DMS53 treated with DMSO at 0.1 percent for 48 hours (cell line): ENCODE measurements around the gene EVX2.
A peak's percentile ranks its signal among the peaks of the same experiment; 100 is the strongest.

Experiments used
- DNase-seq: peaks from one replicate; lab custom pipeline; 2025; ENCODE audit not compliant: unreplicated experiment; lab: John Stamatoyannopoulos, UW

Gene EVX2

DNA sequence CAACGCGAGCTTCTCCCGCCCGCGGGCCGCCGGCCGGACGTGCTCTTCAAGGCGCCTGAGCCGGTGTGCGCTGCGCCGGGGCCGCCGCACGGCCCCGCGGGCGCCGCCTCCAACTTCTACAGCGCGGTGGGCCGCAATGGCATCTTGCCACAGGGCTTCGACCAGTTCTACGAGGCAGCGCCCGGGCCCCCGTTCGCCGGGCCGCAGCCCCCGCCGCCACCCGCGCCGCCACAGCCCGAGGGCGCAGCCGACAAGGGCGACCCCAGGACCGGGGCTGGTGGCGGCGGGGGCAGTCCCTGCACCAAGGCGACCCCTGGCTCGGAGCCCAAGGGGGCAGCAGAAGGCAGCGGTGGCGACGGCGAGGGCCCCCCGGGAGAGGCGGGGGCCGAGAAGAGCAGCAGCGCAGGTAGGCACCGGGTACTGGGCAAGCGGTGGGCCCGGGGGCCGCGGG is 24.0 kb upstream of the EVX2 start:
- no peak for DNase-seq

DNA sequence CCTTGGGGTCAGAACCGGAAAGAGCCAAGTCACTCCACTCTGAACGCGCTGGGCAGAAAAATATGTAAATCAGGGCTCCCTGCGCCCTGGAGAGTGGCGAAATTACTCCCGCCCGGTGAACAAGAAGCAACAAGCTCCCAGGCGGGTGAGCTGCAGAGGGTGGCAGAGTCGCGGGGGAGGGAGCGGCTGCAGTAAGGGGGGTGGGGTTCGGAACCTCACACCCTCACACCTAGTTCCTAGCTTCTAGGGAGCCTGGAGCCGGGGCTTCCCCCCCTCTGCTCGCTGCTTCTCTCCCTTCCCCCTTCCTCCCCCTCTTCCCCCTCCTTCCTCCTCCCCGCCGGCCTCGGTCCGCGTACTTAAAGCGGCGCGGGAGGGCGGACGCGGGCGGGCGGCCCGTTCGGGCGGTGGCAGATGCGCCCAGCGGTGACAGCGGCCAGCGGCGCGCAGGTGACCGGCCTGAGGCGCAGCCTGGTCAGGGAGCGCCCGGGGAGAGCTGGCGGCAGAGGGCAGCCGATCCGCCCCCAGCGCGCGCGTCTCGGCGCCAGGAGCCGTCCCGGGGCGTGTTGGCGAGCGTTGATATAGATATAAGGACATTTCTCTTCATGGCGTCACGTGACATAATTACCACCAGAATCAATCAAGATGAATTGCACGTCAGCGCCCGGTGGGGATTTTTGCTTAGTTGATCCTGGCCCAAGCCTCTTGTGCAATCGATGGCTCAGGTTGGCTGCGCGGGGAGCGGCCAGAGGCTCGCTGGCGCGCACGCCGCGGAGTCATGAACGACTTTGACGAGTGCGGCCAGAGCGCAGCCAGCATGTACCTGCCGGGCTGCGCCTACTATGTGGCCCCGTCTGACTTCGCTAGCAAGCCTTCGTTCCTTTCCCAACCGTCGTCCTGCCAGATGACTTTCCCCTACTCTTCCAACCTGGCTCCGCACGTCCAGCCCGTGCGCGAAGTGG is 23.1 kb upstream of the EVX2 start, which contains the start of gene HOXD11:
HOXD11 (plus strand) TSS at position 700 of the 959 bp plus-strand sequence; CDS start at position 776, 76 bp downstream.
- DNase-seq: peak; percentile 65

DNA sequence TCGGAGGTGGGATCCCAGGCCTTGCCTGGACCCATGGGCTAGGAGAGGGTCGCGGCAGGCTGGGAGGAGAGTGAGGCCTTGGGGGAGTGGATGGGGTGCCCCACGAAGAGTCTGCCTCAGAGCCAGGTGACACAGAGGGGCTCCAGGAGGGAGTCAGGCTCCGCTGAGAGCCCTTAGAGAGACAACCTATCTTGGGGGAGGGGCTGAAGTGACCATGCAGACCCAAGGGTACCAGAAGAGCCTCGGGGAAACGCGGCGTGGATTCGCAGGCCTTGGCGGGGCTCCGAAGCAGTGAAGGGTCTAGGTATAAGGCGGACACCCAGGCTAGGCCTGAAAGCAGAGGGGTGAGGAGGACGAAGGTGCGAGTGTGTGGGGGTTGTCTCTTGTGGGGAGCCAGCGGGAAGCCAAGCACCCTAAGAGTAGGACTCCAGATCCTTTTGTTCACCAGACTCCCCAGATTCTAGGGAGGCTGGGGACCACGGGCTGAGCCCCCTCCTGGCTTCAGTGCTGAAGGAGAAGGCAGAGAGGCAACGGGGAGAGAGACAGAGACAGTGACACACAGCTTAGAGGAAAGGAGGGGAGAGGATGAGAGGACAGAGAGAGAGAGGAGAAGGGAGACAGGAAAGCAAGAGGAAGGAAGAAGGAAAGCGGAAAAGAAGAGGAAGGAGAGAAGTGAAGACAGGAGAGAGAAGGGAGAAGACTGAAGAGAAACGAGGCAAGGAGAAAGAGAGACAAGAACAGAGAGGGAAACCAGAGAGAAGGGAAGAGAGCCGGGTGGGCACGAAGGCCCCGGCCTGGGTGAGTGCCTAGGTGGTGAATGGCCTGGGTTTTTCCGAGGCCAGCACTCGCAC is 22.2 kb upstream of the EVX2 start:
- DNase-seq: no peak

DNA sequence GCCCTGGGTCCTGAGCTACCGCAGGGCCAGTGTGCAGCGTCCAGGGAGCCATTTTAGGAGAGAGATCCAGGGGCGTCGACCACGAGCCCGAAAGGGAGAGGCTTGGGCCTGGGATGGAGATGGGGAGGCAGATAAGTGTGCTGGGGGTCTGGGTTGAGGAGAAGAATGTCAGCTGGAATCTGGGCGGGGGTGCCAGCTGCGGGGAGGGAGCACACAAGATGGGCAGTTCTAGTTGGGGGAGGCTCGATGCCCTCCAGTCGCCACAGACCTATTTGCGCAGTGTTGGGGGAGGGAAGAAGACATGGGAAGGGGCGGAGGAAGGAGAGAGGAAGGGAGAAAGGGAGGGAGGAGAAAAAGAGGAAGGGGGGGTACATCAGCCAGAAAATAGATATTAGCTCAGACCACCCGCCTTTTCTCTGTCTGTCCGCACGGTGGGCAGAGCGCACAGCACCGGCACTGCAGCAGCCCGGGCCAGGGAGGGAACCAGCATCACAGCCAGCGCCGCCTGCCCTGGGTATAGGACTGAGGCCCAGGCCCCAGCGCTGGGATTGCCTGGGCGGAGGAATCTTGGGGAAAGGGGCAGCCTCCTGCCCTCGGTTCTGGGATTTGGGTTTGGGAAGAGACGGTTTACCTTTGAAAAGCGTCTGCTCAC is 21.4 kb upstream of the EVX2 start:
- DNase-seq: no peak

DNA sequence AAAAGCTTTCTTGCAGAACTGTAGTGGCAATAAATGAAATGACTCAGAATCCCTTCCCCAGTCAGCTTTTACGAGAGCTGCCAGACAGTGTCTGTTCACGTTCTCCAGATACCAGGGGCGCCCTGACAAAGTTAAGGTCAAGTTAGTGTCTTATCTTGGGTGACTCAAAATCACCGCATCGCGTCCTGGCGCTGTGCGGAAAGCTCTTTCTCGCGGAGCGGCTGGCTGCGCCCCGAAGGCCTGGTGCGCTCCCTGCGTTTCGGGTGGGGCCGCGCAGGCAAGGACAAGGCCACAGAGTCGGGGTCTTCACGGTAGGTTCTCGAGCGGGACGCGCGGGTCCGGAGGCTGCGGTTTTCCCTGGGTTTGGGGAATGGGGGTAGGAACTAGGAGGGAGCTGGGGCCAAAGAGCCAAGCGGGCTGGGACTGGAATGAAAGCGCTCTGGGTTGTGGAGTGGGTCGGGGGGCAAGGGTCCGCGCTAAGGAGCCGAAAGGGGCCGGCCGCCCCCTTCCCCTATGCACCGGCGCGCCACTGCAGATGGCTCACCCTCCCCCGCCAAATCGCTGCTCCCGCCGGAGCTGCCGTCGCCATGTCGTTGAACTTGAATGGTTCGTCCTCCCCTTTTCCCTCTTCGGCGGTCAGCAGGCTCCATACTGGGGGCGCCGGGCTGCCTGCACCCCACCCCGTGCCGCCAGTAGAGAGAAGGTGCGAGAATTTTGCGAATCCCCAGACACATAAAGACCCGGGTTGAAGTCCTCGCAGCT is 20.7 kb upstream of the EVX2 start:
- no peak for DNase-seq

DNA sequence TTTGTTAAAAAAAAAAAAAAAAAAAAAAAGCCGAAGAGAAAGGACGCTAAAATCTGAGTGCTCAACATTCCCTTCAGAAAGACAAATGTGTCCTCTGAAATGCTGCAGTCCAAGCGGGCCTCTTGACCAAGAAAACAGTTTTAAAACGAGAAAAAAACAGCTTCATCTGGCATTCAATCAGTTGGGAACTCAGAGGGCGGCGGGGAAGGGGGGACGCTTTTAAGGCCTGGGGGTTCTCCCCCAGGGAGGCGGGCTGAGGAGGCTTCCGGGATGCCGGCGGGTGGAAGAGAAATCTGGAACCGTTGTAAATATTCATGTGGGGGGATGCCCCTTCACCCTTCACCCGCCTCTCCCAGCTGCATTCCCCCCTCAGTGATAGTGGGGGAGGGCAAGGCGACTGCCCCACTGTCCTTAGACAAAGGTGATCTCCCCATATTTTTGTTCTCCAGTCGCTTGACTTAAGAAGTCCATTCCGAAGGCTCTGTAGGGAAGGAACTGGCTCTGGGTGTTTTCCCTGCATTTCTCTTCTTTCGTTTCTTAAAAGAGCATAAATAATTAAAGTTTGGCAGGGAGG is 20.1 kb upstream of the EVX2 start:
- DNase-seq: no peak

DNA sequence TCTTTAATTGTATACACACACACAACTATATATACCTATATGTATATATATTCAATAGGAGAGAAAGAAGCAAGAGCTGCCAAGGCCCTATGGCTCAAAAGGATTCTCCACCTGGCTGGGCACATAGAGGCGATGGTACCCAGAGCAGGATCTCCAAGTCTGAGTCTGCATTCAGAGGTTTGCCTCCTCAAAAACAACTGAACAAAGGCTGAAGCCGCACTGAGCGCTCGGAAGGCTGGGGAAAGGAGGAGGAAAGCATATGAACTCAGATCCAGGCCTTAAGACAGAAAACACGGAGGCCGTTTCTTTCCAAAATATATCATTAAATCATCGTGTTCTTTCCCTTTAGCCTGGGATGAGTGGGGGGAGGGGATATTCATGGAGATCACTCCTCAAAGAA is 19.4 kb upstream of the EVX2 start:
- DNase-seq: no peak

DNA sequence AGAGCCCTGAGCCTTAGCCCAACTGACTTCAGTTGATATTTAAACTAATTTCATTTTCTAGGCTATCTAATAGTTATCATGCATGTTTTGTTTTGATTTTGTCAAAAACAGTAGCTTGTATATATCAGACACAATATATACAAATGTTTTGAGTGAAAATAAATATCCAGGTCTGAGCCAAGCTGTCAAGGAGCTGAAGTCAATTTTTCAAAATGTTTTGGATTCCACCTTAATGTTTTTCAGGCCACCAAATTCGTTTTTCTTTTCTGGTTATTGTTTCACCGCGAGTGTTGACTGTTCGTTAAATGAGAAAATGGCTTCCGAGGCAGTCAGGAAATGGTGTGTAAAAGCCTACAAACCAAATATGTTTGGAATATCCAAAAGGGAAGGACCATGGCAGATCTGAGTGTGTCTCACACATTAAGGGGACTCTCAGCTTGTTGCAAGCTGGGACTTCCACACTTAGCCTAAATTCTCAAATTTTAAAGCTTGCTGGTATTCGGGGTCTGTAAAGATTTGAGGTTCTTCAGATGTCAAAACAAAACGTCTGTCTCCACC is 18.6 kb upstream of the EVX2 start:
- DNase-seq: no peak

DNA sequence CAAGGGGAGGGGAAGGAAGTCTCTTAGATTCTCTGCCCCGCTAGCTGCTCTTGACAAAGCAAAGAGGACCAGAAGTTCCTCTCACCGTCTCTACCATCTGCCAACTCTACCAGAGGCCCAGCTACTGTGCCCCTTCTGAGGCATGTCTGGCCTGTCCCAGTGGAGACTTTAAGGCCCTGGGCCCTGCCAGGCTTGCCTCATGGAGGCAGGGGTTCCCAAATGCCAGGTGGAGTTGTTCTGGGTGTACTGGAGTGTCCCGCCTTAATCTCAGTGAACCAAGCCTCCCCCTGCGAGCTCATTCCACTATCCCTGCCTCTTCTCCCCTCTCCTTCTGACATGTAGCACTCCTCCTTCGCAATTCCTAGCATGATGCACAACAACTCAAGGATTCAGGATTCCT is 18.1 kb upstream of the EVX2 start:
- no peak for DNase-seq

DNA sequence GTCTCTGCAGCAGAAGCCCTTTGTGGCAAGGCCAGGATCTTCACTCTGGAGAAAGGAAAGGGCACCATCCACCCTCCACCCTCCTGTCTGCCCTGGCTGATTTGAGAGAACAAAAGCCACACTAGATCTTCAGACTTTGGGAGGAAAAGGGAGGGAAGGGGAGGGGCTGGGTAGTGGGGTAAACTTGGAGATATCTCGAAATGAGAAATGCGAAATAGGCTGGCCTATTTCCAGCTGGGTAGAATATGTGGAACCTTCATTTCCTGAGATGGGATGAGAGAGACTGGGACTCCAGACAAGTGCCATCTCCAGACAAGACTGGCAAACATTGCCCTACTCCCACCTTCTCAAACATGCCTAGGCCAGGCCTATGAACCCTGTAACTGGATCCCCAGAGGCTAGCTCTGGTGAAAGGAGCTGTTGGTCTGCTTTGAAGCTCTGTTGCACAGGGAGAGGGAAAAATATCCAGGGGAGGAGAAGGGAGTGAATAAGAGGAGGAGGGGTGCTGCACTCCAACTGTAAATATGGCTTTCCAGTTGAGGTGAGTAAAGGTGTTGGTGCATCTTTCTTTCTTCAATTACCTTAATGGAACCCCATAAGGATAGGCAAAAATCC is 17.6 kb upstream of the EVX2 start:
- no peak for DNase-seq

DNA sequence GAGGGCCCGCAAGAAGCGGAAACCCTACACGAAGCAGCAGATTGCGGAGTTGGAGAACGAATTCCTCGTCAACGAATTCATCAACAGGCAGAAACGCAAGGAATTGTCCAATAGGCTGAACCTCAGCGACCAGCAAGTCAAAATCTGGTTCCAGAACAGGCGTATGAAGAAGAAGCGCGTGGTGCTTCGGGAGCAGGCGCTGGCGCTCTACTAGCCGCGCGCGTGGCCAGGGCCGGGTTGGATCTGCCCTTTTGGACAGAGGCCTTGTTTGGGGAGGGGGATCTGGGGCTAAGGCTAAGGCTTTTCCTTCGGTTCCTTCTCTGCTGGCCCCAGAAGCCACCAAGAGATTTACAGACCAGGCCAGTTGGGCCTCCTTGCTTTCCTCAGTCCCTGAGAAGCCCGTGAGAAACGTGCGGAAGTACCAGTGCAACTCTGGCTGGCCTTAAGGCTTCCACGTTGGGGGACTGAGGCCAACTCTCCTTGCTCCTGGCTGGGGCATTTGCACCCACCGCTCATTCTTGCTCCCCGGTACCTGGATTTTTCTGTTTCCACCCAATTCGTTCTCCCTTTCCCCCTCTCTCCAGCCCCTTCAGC is 16.9 kb upstream of the EVX2 start:
- DNase-seq: no peak

DNA sequence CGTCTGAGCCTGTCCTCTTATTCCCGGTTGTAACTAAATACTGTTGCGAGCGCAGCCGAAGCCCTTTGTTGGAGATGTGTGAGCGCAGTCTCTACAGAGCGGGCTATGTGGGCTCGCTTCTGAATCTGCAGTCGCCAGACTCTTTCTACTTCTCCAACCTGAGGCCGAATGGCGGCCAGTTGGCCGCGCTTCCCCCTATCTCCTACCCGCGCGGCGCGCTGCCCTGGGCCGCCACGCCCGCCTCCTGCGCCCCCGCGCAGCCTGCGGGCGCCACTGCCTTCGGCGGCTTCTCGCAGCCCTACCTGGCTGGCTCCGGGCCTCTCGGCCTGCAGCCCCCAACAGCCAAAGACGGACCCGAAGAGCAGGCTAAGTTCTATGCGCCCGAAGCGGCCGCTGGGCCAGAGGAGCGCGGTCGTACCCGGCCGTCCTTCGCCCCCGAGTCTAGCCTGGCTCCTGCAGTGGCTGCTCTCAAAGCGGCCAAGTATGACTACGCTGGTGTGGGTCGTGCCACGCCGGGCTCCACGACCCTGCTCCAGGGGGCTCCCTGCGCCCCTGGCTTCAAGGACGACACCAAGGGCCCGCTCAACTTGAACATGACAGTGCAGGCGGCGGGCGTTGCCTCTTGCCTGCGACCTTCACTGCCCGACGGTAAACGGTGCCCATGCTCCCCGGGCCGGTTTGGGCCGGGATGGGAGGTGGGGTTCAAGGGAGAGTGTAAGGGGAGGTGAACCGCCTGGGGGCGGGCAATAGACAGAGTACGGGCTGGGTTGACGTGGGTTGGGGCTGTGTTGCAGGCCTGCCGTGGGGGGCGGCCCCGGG is 16.2 kb upstream of the EVX2 start, which contains the start of gene HOXD12:
HOXD12 (plus strand) TSS at position 68 of the 819 bp plus-strand sequence; CDS start at position 75, 7 bp downstream.
- no peak for DNase-seq

DNA sequence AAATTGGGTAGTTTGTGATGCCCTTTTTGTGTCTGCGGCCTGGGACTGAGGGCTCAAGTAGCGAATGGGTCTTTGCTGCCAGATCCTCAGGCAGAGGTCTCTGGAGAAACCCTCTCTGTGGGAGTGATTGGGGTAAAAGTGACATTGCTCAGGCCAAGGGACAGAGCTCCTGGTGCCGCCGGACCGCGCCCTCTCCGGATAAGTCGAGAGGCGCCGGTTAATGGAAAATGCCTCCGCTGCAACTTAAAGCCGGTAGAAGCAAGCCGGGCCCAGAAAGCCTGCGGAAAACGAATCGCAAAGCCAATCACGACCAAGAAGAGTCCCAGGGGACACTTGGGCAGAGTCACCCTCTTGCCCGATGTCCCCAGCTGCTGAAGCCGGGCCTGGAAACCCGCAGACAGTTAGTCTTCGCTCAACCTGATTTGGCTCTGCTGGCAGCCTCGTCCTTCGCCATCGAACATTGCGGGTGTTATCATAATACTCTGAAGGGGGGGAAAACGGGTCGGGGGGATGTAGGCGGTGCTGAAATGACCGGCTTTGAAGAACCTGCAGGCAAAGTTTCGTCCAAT is 15.5 kb upstream of the EVX2 start:
- DNase-seq: no peak

DNA sequence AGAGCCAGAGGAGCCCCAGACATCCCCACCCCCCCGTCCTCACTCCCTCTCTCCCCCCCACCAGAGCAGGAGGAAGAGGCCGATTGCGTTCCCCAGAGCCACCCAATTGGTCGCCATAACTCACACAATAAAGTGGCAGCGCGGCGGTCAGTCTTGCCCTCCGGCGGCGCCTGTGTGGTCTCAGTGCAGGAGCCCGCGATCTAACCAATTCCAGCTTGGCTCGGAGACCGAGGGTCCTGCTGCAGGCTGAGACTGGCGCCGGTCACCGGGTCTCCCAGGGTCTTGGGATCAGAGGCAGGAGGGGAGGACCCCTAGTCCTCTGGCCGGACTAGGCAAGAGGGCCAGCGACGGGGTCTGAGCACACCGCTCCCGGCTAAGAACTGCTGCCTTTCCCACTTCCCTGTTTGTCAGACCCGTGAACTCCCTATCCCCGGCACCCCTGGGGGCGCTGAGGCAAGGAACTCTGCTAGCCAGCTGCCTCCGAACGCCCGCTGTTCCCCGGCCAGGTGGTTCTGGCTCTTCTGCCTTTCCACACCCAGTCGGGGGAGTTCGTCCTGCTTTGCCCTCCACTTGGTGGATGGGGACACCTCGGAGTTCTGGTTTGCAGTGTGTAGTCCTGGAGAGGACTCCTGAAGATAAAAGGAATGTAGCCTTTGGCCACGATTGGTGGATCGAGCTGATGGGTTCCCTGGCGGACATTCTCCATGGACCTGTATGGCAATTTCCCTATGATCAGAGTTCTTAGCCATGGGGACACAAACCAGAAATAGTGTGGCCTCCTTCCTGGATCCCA is 14.8 kb upstream of the EVX2 start:
- DNase-seq: no peak

DNA sequence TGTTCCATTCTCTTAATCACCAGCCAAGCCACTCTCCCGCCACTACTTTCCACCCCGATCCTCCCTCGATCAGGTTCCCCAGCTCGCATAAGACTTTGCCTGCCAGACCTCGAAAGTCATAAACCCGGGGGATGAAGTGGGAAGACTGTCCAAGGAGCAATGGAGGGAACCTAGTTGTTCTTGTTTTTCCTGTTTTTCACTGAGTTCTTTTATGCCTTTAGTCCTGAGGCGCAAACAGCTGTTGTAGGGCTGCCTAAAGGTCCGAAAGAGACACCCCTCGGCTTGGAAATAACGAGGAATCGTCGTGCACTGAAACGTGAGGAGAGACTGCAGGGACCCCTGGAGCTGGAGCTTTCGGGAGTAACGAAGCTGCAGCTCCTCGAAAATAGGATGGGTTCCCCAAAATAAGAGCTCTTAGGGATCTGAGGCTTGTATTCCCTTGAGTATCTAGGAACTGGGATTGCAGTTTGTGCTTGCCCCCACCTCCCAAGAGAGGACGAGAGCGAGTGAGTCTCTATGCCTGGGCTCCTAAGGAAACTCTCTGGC is 14.1 kb upstream of the EVX2 start:
- DNase-seq: peak; percentile 80

DNA sequence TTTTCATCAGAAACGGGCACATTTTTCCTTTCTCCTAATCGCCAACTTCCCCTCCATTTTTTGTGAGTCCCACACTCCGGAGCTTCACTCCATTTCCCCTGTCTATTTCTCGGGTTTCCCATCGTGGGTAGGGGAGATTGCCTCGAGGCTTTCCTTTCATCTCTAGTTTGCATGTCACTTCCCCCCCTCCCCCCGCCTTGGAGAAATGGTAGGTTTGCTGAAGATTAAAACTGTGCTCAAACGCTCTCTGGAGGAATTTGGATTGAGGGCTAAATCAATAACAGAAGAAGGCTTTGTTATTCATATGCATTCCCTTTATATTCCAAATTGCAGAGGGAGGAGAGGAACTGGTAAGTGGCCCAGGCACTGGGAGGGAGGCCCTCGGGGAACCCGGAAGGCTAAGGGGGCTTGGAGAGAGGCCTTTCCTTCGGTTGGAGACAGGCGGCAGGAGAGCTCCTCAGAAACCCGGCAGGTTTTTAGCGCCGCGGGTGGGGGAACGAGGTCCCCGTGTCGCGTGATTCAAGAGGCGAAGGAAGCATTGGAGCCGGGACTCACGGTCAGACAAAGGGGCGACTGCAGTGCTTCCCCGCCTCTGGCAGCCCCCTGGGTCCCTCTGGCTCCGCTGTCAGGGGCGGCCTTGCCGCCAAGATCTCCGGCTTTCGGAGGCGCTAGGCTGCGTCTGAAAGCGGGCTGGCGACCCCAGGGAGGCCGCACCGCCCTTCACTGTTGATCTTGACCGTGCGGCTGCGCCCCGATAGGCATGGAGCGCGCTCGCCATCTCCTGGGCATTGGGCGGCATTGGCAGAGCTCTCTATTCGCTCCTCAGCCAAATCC is 13.4 kb upstream of the EVX2 start:
- peak; percentile 84 for DNase-seq
